Measurements from ENCODE around the gene USP2.

The USP2 gene

DNA sequence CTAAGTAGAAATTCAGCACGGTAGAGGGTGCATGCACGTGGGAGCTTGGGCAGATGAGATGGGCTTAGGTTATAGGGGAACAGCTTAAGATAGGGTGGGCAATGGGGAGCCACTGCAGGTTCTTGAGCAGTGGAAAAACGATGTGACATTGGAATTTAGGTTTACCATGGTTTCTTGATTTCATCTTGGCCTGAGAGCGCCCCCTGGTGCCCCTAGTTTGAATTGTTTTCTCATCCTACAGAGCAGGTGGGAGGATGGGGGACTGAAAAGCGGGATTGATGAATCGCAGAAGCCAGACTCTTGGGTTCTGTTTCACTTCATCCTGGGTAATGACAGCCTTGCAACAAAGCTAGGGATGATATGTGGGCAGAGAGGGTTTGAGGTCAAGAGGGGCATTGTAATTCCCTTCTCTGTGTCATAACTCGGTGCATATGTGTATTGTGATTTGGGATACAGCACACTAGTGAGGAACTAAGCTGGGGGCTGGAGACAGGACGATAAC, 57.9 kb downstream of the USP2 start:
- DNase-seq = peak; percentile 60 to 78 (median 72)
- CTCF ChIA-PET = interaction anchor here (0.6 to 4.6 kb wide), 27 partner anchors 8 to 256 kb away, joined by 3 to 90 read pairs (median 5); partner anchors contain the start of genes C1QTNF5, MFRP, RNF26 and VPS11
- H3K4me1 ChIP-seq (ENCODE audit: control extremely low read depth in 1 of 4, control insufficient read depth in 4 of 4, insufficient read depth in 4 of 4, low read length in 3 of 4) = peaks cover 0 to 19% (median 17%) of the 10 kb centered on the region in 4 experiments
- no peaks in the 10 kb centered on the region for H3K9me3 ChIP-seq (ENCODE audit: control extremely low read depth in 1 of 5, control insufficient read depth in 4 of 5, insufficient read depth in 2 of 5, low read depth in 1 of 5, low read length in 4 of 5)
- H3K27me3 ChIP-seq (replicated peaks in 2 of 5; ENCODE audit: control insufficient read depth in 4 of 5, insufficient read depth in 5 of 5, low read length in 4 of 5) = peaks cover 0 to 21% (median 8%) of the 10 kb centered on the region in 5 experiments
- no peaks in the 10 kb centered on the region for H3K36me3 ChIP-seq (ENCODE audit: control insufficient read depth in 4 of 4, insufficient read depth in 4 of 4, low read length in 3 of 4)
- WGBS (ENCODE audit: insufficient coverage) = 8% methylated on average over 4 of the region's 8 CpGs
- POLR2A ChIA-PET = no interaction called here
- H3K4me3 ChIP-seq (ENCODE audit: control insufficient read depth in 1 of 7, extremely low read depth in 1 of 7, insufficient read depth in 4 of 7, low read depth in 2 of 7, low read length in 6 of 7) = no peak overlapping the region
- H3K27ac ChIP-seq (ENCODE audit: insufficient read depth in 1 of 2, low read depth in 1 of 2, low read length in 2 of 2, poor library complexity in 1 of 2, severe bottlenecking in 2 of 2) = no peak overlapping the region

DNA sequence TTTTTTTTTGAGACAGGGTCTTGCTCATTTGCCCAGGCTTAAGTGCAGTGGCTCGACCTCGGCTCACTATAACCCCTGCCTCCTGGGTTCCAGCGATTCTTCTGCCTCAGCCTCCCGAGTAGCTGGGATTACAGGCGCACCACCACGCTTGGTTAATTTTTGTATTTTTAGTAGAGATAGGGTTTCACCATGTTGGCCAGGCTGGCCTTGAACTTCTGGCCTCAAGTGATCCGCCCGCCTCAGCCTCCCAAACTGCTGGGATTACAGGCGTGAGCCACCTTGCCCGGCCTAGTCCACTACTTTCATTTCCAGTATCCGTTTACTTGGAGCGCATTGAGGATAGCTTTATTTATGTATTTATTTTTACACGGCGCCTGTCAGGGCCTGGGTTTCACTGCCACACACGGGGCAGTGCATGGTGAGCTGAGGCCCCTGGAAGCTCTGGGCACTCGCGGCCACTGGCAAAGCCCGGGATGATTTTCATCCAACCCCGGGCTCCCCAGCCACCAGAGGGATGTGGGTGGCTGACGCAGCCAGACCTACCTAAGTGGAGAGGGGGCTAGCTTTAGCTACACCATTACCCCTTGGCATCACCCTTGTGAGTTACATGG, 58.5 kb downstream of the USP2 start:
- H3K4me3 ChIP-seq (ENCODE audit: control insufficient read depth in 1 of 7, extremely low read depth in 1 of 7, insufficient read depth in 4 of 7, low read depth in 2 of 7, low read length in 6 of 7) = no peak overlapping the region
- no peaks in the 10 kb centered on the region for H3K9me3 ChIP-seq (ENCODE audit: control extremely low read depth in 1 of 5, control insufficient read depth in 4 of 5, insufficient read depth in 2 of 5, low read depth in 1 of 5, low read length in 4 of 5)
- no peak overlapping the region for H3K27ac ChIP-seq (ENCODE audit: insufficient read depth in 1 of 2, low read depth in 1 of 2, low read length in 2 of 2, poor library complexity in 1 of 2, severe bottlenecking in 2 of 2)
- WGBS (ENCODE audit: insufficient coverage) = 81% methylated on average over 6 of the region's 20 CpGs
- peaks cover 0 to 26% (median 13%) of the 10 kb centered on the region in 5 experiments for H3K27me3 ChIP-seq (replicated peaks in 2 of 5; ENCODE audit: control insufficient read depth in 4 of 5, insufficient read depth in 5 of 5, low read length in 4 of 5)
- H3K4me1 ChIP-seq (ENCODE audit: control extremely low read depth in 1 of 4, control insufficient read depth in 4 of 4, insufficient read depth in 4 of 4, low read length in 3 of 4) = peaks cover 0 to 19% (median 17%) of the 10 kb centered on the region in 4 experiments
- ChIA-PET POLR2A (no interaction called here), CTCF (interaction anchor here (0.6 to 4.6 kb wide), 26 partner anchors 8 to 255 kb away, joined by 3 to 90 read pairs (median 4); partner anchors contain the start of genes C1QTNF5, CBL, MFRP and RNF26)
- no peaks in the 10 kb centered on the region for H3K36me3 ChIP-seq (ENCODE audit: control insufficient read depth in 4 of 4, insufficient read depth in 4 of 4, low read length in 3 of 4)
- DNase-seq = no peak

DNA sequence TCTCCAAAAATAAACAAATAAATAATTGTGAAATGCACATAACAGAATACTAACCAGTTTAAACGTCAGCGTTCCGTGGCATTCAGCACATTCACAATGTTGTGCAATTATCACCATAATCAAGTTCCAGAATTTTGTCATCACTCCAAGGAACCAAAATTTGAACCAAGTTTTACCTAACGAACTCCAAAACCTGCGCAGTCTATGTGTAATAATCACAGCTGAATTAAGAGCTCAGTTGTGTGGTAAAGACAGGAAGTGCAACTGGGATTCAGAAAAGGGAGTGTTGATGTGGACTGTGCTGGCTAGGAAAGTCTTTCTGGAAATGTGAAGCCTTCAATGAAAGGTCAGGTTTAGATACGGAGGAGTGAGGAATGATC, 59.1 kb downstream of the USP2 start:
- Histone ChIP-seq H3K4me1 (ENCODE audit: control extremely low read depth in 1 of 4, control insufficient read depth in 4 of 4, insufficient read depth in 4 of 4, low read length in 3 of 4) (peaks cover 0 to 22% (median 18%) of the 10 kb centered on the region in 4 experiments), H3K27me3 (replicated peaks in 2 of 5; ENCODE audit: control insufficient read depth in 4 of 5, insufficient read depth in 5 of 5, low read length in 4 of 5) (peaks cover 0 to 33% (median 20%) of the 10 kb centered on the region in 5 experiments), H3K9me3 (ENCODE audit: control extremely low read depth in 1 of 5, control insufficient read depth in 4 of 5, insufficient read depth in 2 of 5, low read depth in 1 of 5, low read length in 4 of 5) (no peaks in the 10 kb centered on the region), H3K4me3 (ENCODE audit: control insufficient read depth in 1 of 7, extremely low read depth in 1 of 7, insufficient read depth in 4 of 7, low read depth in 2 of 7, low read length in 6 of 7) (no peak overlapping the region), H3K27ac (ENCODE audit: insufficient read depth in 1 of 2, low read depth in 1 of 2, low read length in 2 of 2, poor library complexity in 1 of 2, severe bottlenecking in 2 of 2) (no peak overlapping the region), H3K36me3 (ENCODE audit: control insufficient read depth in 4 of 4, insufficient read depth in 4 of 4, low read length in 3 of 4) (no peaks in the 10 kb centered on the region)
- ChIA-PET POLR2A (no interaction called here), CTCF (interaction anchor here (0.6 to 4.6 kb wide), 14 partner anchors 11 to 170 kb away, joined by 3 to 90 read pairs (median 6); partner anchors contain the start of genes C1QTNF5, CBL, MFRP and RNF26)
- DNase-seq = no peak
- 73% methylated on average over 5 of the region's 6 CpGs for WGBS (ENCODE audit: insufficient coverage)

DNA sequence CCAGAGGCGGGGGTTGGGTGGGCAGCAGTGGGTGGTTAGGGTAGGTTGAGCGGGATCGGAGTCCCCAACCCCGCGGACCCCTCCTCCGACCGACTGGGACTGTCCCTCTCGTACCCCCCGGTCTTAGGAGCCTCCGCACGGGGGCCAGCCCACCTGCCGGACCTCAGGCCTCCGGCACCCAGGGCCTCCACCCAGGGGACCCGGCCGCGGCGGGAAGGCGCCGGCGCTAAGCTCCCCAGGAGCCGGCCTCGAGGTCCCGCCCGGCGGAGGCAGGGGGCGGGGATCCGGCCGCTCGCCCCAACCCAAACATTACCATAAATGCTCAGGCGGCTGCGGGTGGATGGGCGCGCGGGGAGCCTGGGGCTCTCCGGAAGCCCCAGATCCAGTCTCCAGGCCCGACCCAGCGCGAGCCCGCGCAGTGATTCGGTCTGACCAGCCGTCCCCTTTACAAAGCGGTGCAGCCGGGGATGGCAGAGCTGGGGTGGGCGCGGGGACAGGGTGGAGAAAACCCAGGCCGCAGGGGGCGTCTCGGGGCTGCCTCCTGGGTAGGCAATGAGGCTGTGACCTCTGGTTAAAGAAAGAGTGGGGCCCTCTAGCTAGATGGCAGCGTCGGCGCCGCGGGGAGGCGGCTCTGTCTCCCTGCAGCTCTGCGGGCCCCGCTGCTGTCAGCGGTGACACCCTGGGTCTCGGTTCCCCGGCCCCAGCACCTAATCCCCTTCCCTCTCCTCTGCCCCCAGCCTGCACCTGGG, 60.5 kb downstream of the USP2 start:
- no peaks in the 10 kb centered on the region for H3K36me3 ChIP-seq (ENCODE audit: control insufficient read depth in 4 of 4, insufficient read depth in 4 of 4, low read length in 3 of 4)
- 3% methylated on average over 24 of the region's 60 CpGs for WGBS (ENCODE audit: insufficient coverage)
- peaks cover 0 to 36% (median 31%) of the 10 kb centered on the region in 4 experiments for H3K4me1 ChIP-seq (ENCODE audit: control extremely low read depth in 1 of 4, control insufficient read depth in 4 of 4, insufficient read depth in 4 of 4, low read length in 3 of 4)
- ChIA-PET POLR2A (no interaction called here), CTCF (interaction anchor here (0.7 to 4.6 kb wide), 12 partner anchors 10 to 222 kb away, joined by 3 to 90 read pairs (median 4); partner anchors contain the start of genes C1QTNF5 and RNF26)
- peaks cover 0 to 46% (median 23%) of the 10 kb centered on the region in 5 experiments for H3K27me3 ChIP-seq (replicated peaks in 2 of 5; ENCODE audit: control insufficient read depth in 4 of 5, insufficient read depth in 5 of 5, low read length in 4 of 5)
- H3K9me3 ChIP-seq (ENCODE audit: control extremely low read depth in 1 of 5, control insufficient read depth in 4 of 5, insufficient read depth in 2 of 5, low read depth in 1 of 5, low read length in 4 of 5) = no peaks in the 10 kb centered on the region
- peak in 2 of 3 donors; percentile 45 to 62 for DNase-seq
- peak overlapping the region in 1 of 2 experiments; percentile 54 for H3K27ac ChIP-seq (ENCODE audit: insufficient read depth in 1 of 2, low read depth in 1 of 2, low read length in 2 of 2, poor library complexity in 1 of 2, severe bottlenecking in 2 of 2)
- H3K4me3 ChIP-seq (ENCODE audit: control insufficient read depth in 1 of 7, extremely low read depth in 1 of 7, insufficient read depth in 4 of 7, low read depth in 2 of 7, low read length in 6 of 7) = peak overlapping the region; percentile 40 to 82 (median 65)

DNA sequence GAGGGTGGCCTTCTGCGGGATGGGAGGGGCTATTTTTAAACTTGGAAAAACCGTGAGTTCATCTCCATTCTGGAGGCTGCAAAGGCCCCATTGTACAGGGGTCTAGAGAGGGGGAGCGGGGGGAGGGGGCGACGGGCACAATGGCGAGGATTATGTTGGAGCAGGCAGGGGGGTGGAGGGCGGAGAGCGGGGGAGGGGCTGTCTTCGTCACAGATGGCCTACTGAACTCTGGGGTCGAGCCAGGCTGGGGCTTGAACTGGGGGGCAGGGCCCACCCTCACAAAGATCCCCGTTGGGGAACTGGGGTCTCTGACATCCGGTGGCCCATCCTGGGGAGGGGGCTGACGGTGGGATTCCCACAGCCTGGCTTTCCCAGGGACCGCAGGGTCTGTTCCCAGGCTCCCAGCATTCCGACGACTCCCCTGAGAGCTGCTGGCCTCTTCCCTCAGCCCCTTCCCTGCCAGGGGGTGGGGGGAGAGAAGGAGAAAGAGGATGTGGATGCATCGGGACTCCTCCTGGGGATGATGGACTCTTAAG, 61.2 kb downstream of the USP2 start:
- peaks cover 0 to 42% (median 37%) of the 10 kb centered on the region in 4 experiments for H3K4me1 ChIP-seq (ENCODE audit: control extremely low read depth in 1 of 4, control insufficient read depth in 4 of 4, insufficient read depth in 4 of 4, low read length in 3 of 4)
- POLR2A ChIA-PET = no interaction called here
- DNase-seq = no peak
- CTCF ChIA-PET = interaction anchor here (1.0 to 4.6 kb wide), 7 partner anchors 11 to 221 kb away, joined by 3 to 90 read pairs (median 6); partner anchors contain the start of genes C1QTNF5 and RNF26
- no peaks in the 10 kb centered on the region for H3K9me3 ChIP-seq (ENCODE audit: control extremely low read depth in 1 of 5, control insufficient read depth in 4 of 5, insufficient read depth in 2 of 5, low read depth in 1 of 5, low read length in 4 of 5)
- no peaks in the 10 kb centered on the region for H3K36me3 ChIP-seq (ENCODE audit: control insufficient read depth in 4 of 4, insufficient read depth in 4 of 4, low read length in 3 of 4)
- 58% methylated on average over 11 of the region's 17 CpGs for WGBS (ENCODE audit: insufficient coverage)
- H3K27ac ChIP-seq (ENCODE audit: insufficient read depth in 1 of 2, low read depth in 1 of 2, low read length in 2 of 2, poor library complexity in 1 of 2, severe bottlenecking in 2 of 2) = peak overlapping the region in 1 of 2 experiments; percentile 54
- peak overlapping the region in 5 of 7 experiments; percentile 58 to 82 (median 70) for H3K4me3 ChIP-seq (ENCODE audit: control insufficient read depth in 1 of 7, extremely low read depth in 1 of 7, insufficient read depth in 4 of 7, low read depth in 2 of 7, low read length in 6 of 7)
- peaks cover 0 to 52% (median 29%) of the 10 kb centered on the region in 5 experiments for H3K27me3 ChIP-seq (replicated peaks in 2 of 5; ENCODE audit: control insufficient read depth in 4 of 5, insufficient read depth in 5 of 5, low read length in 4 of 5)

DNA sequence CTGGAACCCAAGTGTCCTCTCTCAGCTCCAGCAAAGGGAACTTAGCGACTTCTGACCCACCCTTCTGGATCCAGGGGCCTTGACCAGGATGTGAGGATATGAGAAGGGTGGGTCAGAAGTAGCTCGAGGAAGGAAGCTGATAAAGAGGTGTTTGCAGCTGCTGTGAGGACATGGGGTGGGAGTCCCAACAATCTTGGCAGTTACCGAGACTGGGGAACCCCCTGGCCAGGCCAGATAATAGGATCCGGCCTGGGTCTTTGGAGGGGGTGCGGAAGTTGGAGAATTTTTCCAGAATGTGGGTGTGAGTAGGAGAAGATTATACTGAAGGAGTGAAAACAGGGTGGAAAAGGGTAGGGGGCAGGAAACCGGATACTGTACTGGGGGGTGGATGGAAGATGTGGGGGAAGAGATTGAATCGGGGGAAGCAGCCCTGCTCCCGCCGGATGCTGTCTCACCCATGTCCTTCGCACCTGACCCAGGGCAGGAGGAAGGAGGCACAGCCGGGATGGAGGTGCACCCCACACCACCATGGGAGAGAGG, 61.7 kb downstream of the USP2 start:
- Histone ChIP-seq H3K4me1 (ENCODE audit: control extremely low read depth in 1 of 4, control insufficient read depth in 4 of 4, insufficient read depth in 4 of 4, low read length in 3 of 4) (peaks cover 0 to 47% (median 42%) of the 10 kb centered on the region in 4 experiments), H3K36me3 (ENCODE audit: control insufficient read depth in 4 of 4, insufficient read depth in 4 of 4, low read length in 3 of 4) (no peaks in the 10 kb centered on the region), H3K27ac (ENCODE audit: insufficient read depth in 1 of 2, low read depth in 1 of 2, low read length in 2 of 2, poor library complexity in 1 of 2, severe bottlenecking in 2 of 2) (peak overlapping the region in 1 of 2 experiments; percentile 63), H3K9me3 (ENCODE audit: control extremely low read depth in 1 of 5, control insufficient read depth in 4 of 5, insufficient read depth in 2 of 5, low read depth in 1 of 5, low read length in 4 of 5) (no peaks in the 10 kb centered on the region), H3K27me3 (replicated peaks in 2 of 5; ENCODE audit: control insufficient read depth in 4 of 5, insufficient read depth in 5 of 5, low read length in 4 of 5) (peaks cover 0 to 58% (median 33%) of the 10 kb centered on the region in 5 experiments), H3K4me3 (ENCODE audit: control insufficient read depth in 1 of 7, extremely low read depth in 1 of 7, insufficient read depth in 4 of 7, low read depth in 2 of 7, low read length in 6 of 7) (no peak overlapping the region)
- ChIA-PET CTCF (interaction anchor here (1.0 to 1.9 kb wide), 3 partner anchors 12 to 36 kb away, joined by 3 to 7 read pairs (median 4); no protein-coding TSS in a partner anchor), POLR2A (interaction anchor here (2.0 kb wide), 1 partner anchor 12 kb away, joined by 6 read pairs; no protein-coding TSS in a partner anchor)
- DNase-seq = peak in 1 of 3 donors; percentile 19
- WGBS (ENCODE audit: insufficient coverage) = 66% methylated on average over 10 of the region's 11 CpGs
